Pancreas (tissue), 10 donors: ENCODE measurements around the gene PPM1L. TPM values are rescaled to one million over a fixed set of nuclear protein-coding genes. Genes with fewer than 3 reads are reported as not detected.

ENCODE experiments used
- ATAC-seq, 4 donors: fragments of 200-7000 bp; cut with Tn5 transposase; one replicate each; pipeline versions ENCODE4 v1.8.0 to v1.9.1; 2020; ENCODE audit warnings: mild to moderate bottlenecking in 4 of 4, moderate library complexity in 4 of 4
- DNase-seq, 6 donors: peaks; one replicate each; pipeline ENCODE4 v3.0.0-alpha.2; 2020
- FAIRE-seq: peaks from 2 replicates; lab custom pipeline; 2012; peaks lifted over from hg19 to GRCh38; lab: Jason Lieb, UNC
- H3K27ac ChIP-seq, 4 donors: fragments of 200-600 bp; sonication (generic); 1 replicate in 3 of 4; 2 replicates in 1 of 4; pipeline versions ENCODE4 v1.5.0 to v1.8.0; 2020
- H3K27me3 ChIP-seq, 4 donors: fragments of 200-600 bp; one replicate each; pipeline ENCODE4 v1.8.0; 2021
- H3K36me3 ChIP-seq, 3 donors: fragments of 200-600 bp; sonication (generic) in 1 of 3; one replicate each; pipeline versions ENCODE4 v1.5.0 to v1.8.0; 2020 to 2021
- H3K4me1 ChIP-seq, 3 donors: fragments of 200-600 bp; one replicate each; pipeline ENCODE4 v1.8.0; 2021
- H3K4me3 ChIP-seq, 4 donors: fragments of 200-600 bp; sonication (generic) in 2 of 4; one replicate each; pipeline versions ENCODE4 v1.5.0 to v1.8.0; 2020 to 2021
- H3K9me3 ChIP-seq, 4 donors: fragments of 200-600 bp; one replicate each; pipeline ENCODE4 v1.8.0; 2021
- CTCF ChIP-seq, 4 donors: fragments of 200-600 bp; sonication (generic) in 3 of 4; IDR thresholded peaks; one replicate each; pipeline versions ENCODE4 v1.5.0 to v1.8.0; 2021; ENCODE audit warnings: antibody characterized with exemption in 4 of 4
- WGBS, 2 donors: extraction: QIAGEN DNeasy Blood & Tissue Kit; methylation state at CpG; one replicate each; pipeline ENCODE4 v1.1.7; 2013; 5-methylcytosine and 5-hydroxymethylcytosine counted together
- intact Hi-C, 3 donors: fragments of 100-400 bp; cut with DNase I; formaldehyde crosslinking; loops; one replicate each; pipeline versions ENCODE4 v1.11.1 to v1.14.2; 2022
- polyA plus RNA-seq, 2 donors: library from polyadenylated mRNA; stranded (reverse); fragments of 200-250 nt; gene quantifications; one replicate each; pipeline ENCODE4 v1.2.3, GENCODE V29; 2013
- total RNA-seq, 6 donors: library from RNA; stranded (reverse); fragmentation: NEBNext Ultra II Directional in 4 of 6; extraction: Animal tissue kit (Norgen Biotek cat#: 25700) in 4 of 6; gene quantifications; one replicate each; pipeline versions ENCODE4 v1.2.1 to v1.2.4, GENCODE V29; 2021 to 2023
- donor health status: healthy with polysubstance abuse.
- donor health status: DM: no; HTN: no; CAD: no; lungs with moderate emphysema.
- donor health status: DM: no; HTN: no; CAD: no.
- donor health status: control.
- donor health status: control.
- donor health status: Bipolar disorder and iron deficiency.
- donor health status: DM: yes; HTN: yes; CAD: no.
- donor health status: DM: no; HTN: no; CAD: no.
- donor health status: DM: no; HTN: no; CAD: no.
- donor health status: DM: yes; HTN: yes; CAD: no.

The PPM1L gene
- total and polyA plus RNA-seq, 8 donors, result 2.3 to 12.3 (median 6.4) TPM

GRCh38 chr3:161054860-161055604, 299.0 kb downstream of the PPM1L start:
- Histone ChIP-seq H3K27ac (no peak overlapping the region), H3K4me3 (no peak overlapping the region), H3K36me3 (no peaks in the 10 kb centered on the region), H3K4me1 (peaks cover 0 to 4% (median 0%) of the 10 kb centered on the region in 3 donors), H3K9me3 (no peaks in the 10 kb centered on the region), H3K27me3 (no peaks in the 10 kb centered on the region)
- ATAC-seq (peak in 1 of 4 donors; percentile 16), DNase-seq (no peak), FAIRE-seq (no peak)
- WGBS, 2 donors, result 68 to 69% methylated on average over 5 of the region's 5 CpGs
- intact Hi-C loops, result no loop called here
- TF ChIP-seq CTCF (IDR thresholded peaks at IDR 0.05), result no peak

- intact Hi-C loops, result no loop called here
- no peak for TF ChIP-seq CTCF (IDR thresholded peaks at IDR 0.05)
- Histone ChIP-seq H3K36me3 (no peaks in the 10 kb centered on the region), H3K9me3 (no peaks in the 10 kb centered on the region), H3K4me3 (no peak overlapping the region), H3K27me3 (no peaks in the 10 kb centered on the region), H3K27ac (no peak overlapping the region), H3K4me1 (peaks cover 0 to 5% (median 2%) of the 10 kb centered on the region in 3 donors)
- FAIRE-seq (no peak), DNase-seq (no peak), ATAC-seq (no peak)
- 85 to 88% methylated on average over 5 of the region's 5 CpGs for WGBS, 2 donors
Measured at GRCh38 chr3:161064413-161064812, 308.4 kb downstream of the PPM1L start.

GRCh38 chr3:161066930-161067329, 310.9 kb downstream of the PPM1L start:
- H3K9me3 ChIP-seq, result no peaks in the 10 kb centered on the region
- WGBS, 2 donors, result 59 to 77% methylated on average over 3 of the region's 3 CpGs
- DNase-seq, result no peak
- no peak for TF ChIP-seq CTCF (IDR thresholded peaks at IDR 0.05)
- no peak for ATAC-seq
- no peak overlapping the region for H3K27ac ChIP-seq
- no peaks in the 10 kb centered on the region for H3K27me3 ChIP-seq
- peaks cover 6 to 9% (median 7%) of the 10 kb centered on the region in 3 donors for H3K4me1 ChIP-seq
- FAIRE-seq, result no peak
- H3K36me3 ChIP-seq, result no peaks in the 10 kb centered on the region
- intact Hi-C loops, result no loop called here
- no peak overlapping the region for H3K4me3 ChIP-seq

- H3K27me3 ChIP-seq, result no peaks in the 10 kb centered on the region
- intact Hi-C loops, result no loop called here
- TF ChIP-seq CTCF (IDR thresholded peaks at IDR 0.05), result no peak
- no peaks in the 10 kb centered on the region for H3K9me3 ChIP-seq
- 44 to 54% methylated on average over 1 of the region's 1 CpG for WGBS, 2 donors
- DNase-seq (no peak), ATAC-seq (no peak), FAIRE-seq (no peak)
- H3K36me3 ChIP-seq, result no peaks in the 10 kb centered on the region
- no peak overlapping the region for H3K4me3 ChIP-seq
- peaks cover 6 to 9% (median 7%) of the 10 kb centered on the region in 3 donors for H3K4me1 ChIP-seq
- H3K27ac ChIP-seq, result no peak overlapping the region
Measured at GRCh38 chr3:161067335-161067734, 311.3 kb downstream of the PPM1L start.
